NCI-H1417 (cell line): ENCODE data around the gene KCNIP4.

ENCODE experiments used
- DNase-seq, 3 experiments: peaks; one replicate each; lab custom pipeline; 2025; lab: John Stamatoyannopoulos, UW

Gene KCNIP4

GRCh38 chr4:21457086-21457840 is 491.3 kb downstream of the KCNIP4 start:
- no peak for DNase-seq

- no peak for DNase-seq
These were observed 493.7 kb downstream of the KCNIP4 start for GRCh38 chr4:21454831-21455230.

- DNase-seq = no peak
These were observed 494.4 kb downstream of the KCNIP4 start for GRCh38 chr4:21454201-21454600.

GRCh38 chr4:21452931-21453330 is 495.6 kb downstream of the KCNIP4 start:
- DNase-seq = no peak

GRCh38 chr4:21451032-21451431 is 497.5 kb downstream of the KCNIP4 start:
- DNase-seq = no peak

- DNase-seq = no peak
These were observed 498.2 kb downstream of the KCNIP4 start for GRCh38 chr4:21450331-21450730.

GRCh38 chr4:21447301-21448054 is 501.1 kb downstream of the KCNIP4 start:
- no peak for DNase-seq

- no peak for DNase-seq
These were observed 528.4 kb downstream of the KCNIP4 start for GRCh38 chr4:21420166-21420565.

GRCh38 chr4:21415728-21416127 is 532.8 kb downstream of the KCNIP4 start:
- DNase-seq = no peak

GRCh38 chr4:21413807-21414370 is 534.7 kb downstream of the KCNIP4 start:
- peak in 1 of 3 experiments; percentile 63 for DNase-seq

- DNase-seq = no peak
These were observed 537.5 kb downstream of the KCNIP4 start for GRCh38 chr4:21411086-21411485.

- no peak for DNase-seq
These were observed 538.2 kb downstream of the KCNIP4 start for GRCh38 chr4:21410372-21410771.

- DNase-seq = peak in 1 of 3 experiments; percentile 74
These were observed 560.9 kb downstream of the KCNIP4 start for GRCh38 chr4:21387683-21388082.

GRCh38 chr4:21386166-21386780 is 562.3 kb downstream of the KCNIP4 start:
- DNase-seq = no peak

GRCh38 chr4:21385706-21386105 is 562.9 kb downstream of the KCNIP4 start:
- no peak for DNase-seq

GRCh38 chr4:21384609-21385008 is 564.0 kb downstream of the KCNIP4 start:
- DNase-seq = no peak

GRCh38 chr4:21380861-21381260 is 567.7 kb downstream of the KCNIP4 start:
- DNase-seq = no peak

- peak in 1 of 3 experiments; percentile 5 for DNase-seq
These were observed 571.5 kb downstream of the KCNIP4 start for GRCh38 chr4:21377046-21377445.

GRCh38 chr4:21376176-21376575 is 572.4 kb downstream of the KCNIP4 start:
- no peak for DNase-seq

GRCh38 chr4:21374641-21375368 is 573.8 kb downstream of the KCNIP4 start:
- no peak for DNase-seq

GRCh38 chr4:21367567-21367966 is 581.0 kb downstream of the KCNIP4 start:
- DNase-seq = no peak

- DNase-seq = no peak
These were observed 581.7 kb downstream of the KCNIP4 start for GRCh38 chr4:21366840-21367239.
